ENCODE data around the gene OXCT1. TPM values are rescaled to one million over a fixed set of nuclear protein-coding genes. Genes with fewer than 3 reads are reported as not detected.

Gene OXCT1
- total and polyA plus RNA-seq, 2 of the 8 experiments (the other 6 are each of a cell fraction or from before 2014, with no cell fraction given), result 10.1 to 28.2 TPM

GRCh38 chr5:41707853-41708603 is 162.2 kb downstream of the OXCT1 start:
- DNase-seq (ENCODE audit: low read depth in 1 of 2, low spot score in 2 of 2), result peak in 1 of 2 experiments; percentile 59

More at GRCh38 chr5:41707853-41708603, 162.2 kb downstream of the OXCT1 start:
- ChIA-PET CTCF (ENCODE audit: partially characterized antibody) (interaction anchor here (0.5 to 3.7 kb wide), 17 partner anchors 10 to 891 kb away, joined by 3 to 49 read pairs (median 4); no protein-coding TSS in a partner anchor), POLR2A (ENCODE audit: partially characterized antibody) (interaction anchor here (0.6 to 1.3 kb wide), 2 partner anchors 137 to 877 kb away, joined by 3 to 4 read pairs; no protein-coding TSS in a partner anchor)
- Histone ChIP-seq H2BK5ac (ENCODE audit: low read depth, low read length) (no peak overlapping the region), H4K20me1 (replicated peaks in 1 of 2; ENCODE audit: control insufficient read depth in 1 of 2, insufficient read depth in 2 of 2, low read length in 2 of 2) (no peaks in the 10 kb centered on the region), H2BK120ac (replicated peaks; ENCODE audit: low read depth, low read length) (no peak overlapping the region), H3K9me3 (ENCODE audit: insufficient read depth in 2 of 2, low read depth in 1 of 2, low read length in 1 of 2) (no peaks in the 10 kb centered on the region), H3K4me2 (ENCODE audit: insufficient read depth in 1 of 2, low read depth in 2 of 2, low read length in 2 of 2) (no peak overlapping the region), H3K36me3 (ENCODE audit: control insufficient read depth in 2 of 4, insufficient read depth in 4 of 4, low read length in 3 of 4) (no peaks in the 10 kb centered on the region), H3K4ac (replicated peaks; ENCODE audit: insufficient read length, low read depth, low read length) (no peak overlapping the region), H2BK12ac (ENCODE audit: low read depth, low read length) (peak overlapping the region; percentile 72), H3K23ac (ENCODE audit: insufficient read length) (no peak overlapping the region), H3K18ac (ENCODE audit: extremely low read depth, low read length) (peak overlapping the region; percentile 78; the same call in 1 of the 2 replicates), H3K27ac (ENCODE audit: low read depth, low read length) (no peak overlapping the region), H3K23me2 (ENCODE audit: low read depth, low read length) (no peaks in the 10 kb centered on the region), H2BK15ac (ENCODE audit: low read length) (no peak overlapping the region), H3K79me1 (ENCODE audit: low read depth, low read length) (no peaks in the 10 kb centered on the region), H2BK20ac (ENCODE audit: low read length) (no peak overlapping the region), H4K91ac (replicated peaks; ENCODE audit: insufficient read length, low read length) (peak overlapping the region; percentile 76), H3K14ac (ENCODE audit: insufficient read length) (no peak overlapping the region), H3K4me3 (ENCODE audit: extremely low read depth in 1 of 4, insufficient read depth in 2 of 4, low read depth in 3 of 4, low read length in 4 of 4) (no peak overlapping the region), H3K9ac (replicated peaks in 1 of 4; ENCODE audit: extremely low read depth in 1 of 4, low read depth in 3 of 4, low read length in 3 of 4) (no peak overlapping the region), H3K27me3 (replicated peaks in 1 of 4; ENCODE audit: control insufficient read depth in 3 of 4, extremely low read depth in 1 of 4, insufficient read depth in 3 of 4, low read length in 3 of 4) (no peaks in the 10 kb centered on the region), H2AFZ (ENCODE audit: low read length) (peak overlapping the region; percentile 99), H3K4me1 (replicated peaks in 1 of 4; ENCODE audit: control insufficient read depth in 3 of 4, insufficient read depth in 4 of 4, low read length in 3 of 4) (peaks cover 0 to 4% (median 0%) of the 10 kb centered on the region in 4 experiments; a peak in 2 of 7 replicates), H3K79me2 (ENCODE audit: control insufficient read depth in 1 of 2, insufficient read depth in 2 of 2, low read length in 2 of 2) (no peaks in the 10 kb centered on the region), H4K8ac (ENCODE audit: extremely low read depth, insufficient read depth, low read length) (peak overlapping the region; percentile 92; the same call in 1 of the 2 replicates), H3K56ac (replicated peaks; ENCODE audit: insufficient read length, low read depth, low read length) (no peak overlapping the region), H2AK5ac (ENCODE audit: low read depth, low read length) (no peak overlapping the region), H4K5ac (ENCODE audit: insufficient read length, low read depth, low read length) (peak overlapping the region; percentile 25)
- FAIRE-seq, result peak; percentile 91
- TF ChIP-seq RAD21 (IDR thresholded peaks at IDR 0.05 in 1 of 2, conservative IDR thresholded peaks at IDR 0.05 in 1 of 2; ENCODE audit: low read depth in 2 of 2, low read length in 2 of 2), result peak; percentile 79 to 80
- peak in 2 of 3 experiments; percentile 49 to 59; a peak in 2 of 4 replicates for TF ChIP-seq CTCF (IDR thresholded peaks at IDR 0.05; ENCODE audit: control extremely low read depth in 1 of 3, insufficient read depth in 1 of 3, low read depth in 1 of 3, low read length in 3 of 3)
- 0 out of 2 replicates have a peak, but pooled peaks have one; percentile 35 for TF ChIP-seq YY1 (IDR thresholded peaks at IDR 0.05; ENCODE audit: low read depth, low read length)
- no peak for TF ChIP-seq HDAC6 (IDR thresholded peaks at IDR 0.05; ENCODE audit: low read depth, low read length)
- 53% methylated on average over 4 of the region's 4 CpGs; no CpG with 5 or more reads in 1 of the 2 experiments for whole genome bisulfite sequencing, 2 experiments (ENCODE audit: extremely low coverage in 1 of 2, insufficient coverage in 1 of 2, insufficient read length in 1 of 2, insufficient replicate concordance in 2 of 2, low coverage in 1 of 2, low lambda C conversion rate in 2 of 2, missing lambda C conversion rate in 1 of 2)

Measured in H1 (cell line).